ENCODE data around the gene GPR107.
A peak's percentile ranks its signal among the peaks of the same experiment; 100 is the strongest.

GPR107 gene

DNA sequence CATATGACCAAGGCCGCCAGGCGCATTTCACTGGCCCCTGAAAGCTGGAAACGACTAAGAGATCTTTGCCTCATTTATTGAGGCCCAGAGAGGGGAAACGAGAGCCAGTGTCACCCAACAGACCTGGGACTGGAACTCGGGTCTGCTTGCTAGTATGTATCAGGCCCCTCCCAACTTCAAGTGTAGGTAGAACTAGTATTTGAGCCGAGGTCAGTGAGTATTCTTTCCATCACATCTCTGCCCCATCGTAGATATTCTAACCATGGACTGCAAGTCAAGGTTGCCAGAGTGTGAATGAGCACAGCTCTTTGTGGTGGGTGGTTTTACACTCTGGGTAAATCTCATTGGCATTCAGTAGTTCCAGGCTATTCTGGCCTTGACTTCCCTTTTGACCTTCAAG is 42.2 kb downstream of the GPR107 start:
- Mint-ChIP-seq H3K9me3 (no peaks in the 10 kb centered on the region), H3K4me1 (peaks cover 16 to 27% of the 10 kb centered on the region in 2 donors), H3K36me3 (peaks cover 37 to 50% of the 10 kb centered on the region in 2 donors), H3K4me3 (no peak overlapping the region), H3K27ac (peak overlapping the region; percentile 39), H3K27me3 (no peaks in the 10 kb centered on the region)
- DNase-seq (peak; percentile 26), ATAC-seq (replicated peaks) (peak; percentile 89 to 91)

DNA sequence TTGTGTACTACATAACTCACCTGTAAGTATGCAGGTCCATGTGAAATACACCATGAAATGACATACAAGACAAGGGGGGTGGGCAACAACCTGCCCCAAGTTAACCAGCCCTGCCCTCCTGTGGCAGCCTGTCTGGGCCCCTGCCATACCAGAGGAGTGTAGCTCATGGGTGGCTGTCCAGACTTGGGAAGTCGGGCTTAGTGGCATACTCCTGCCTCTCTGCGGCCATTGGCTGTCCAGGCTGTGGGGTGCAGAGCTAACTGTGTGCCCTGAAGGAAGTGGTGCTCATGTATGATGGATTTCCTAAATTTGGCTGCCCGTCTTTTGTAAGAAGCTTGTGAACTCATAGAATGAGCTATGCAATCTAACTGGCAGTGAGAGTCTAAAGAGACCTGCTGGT is 47.0 kb downstream of the GPR107 start:
- no peaks in the 10 kb centered on the region for H3K27me3 Mint-ChIP-seq
- H3K9me3 Mint-ChIP-seq = no peaks in the 10 kb centered on the region
- no peak overlapping the region for H3K27ac Mint-ChIP-seq
- H3K4me1 Mint-ChIP-seq = peaks cover 11 to 29% of the 10 kb centered on the region in 2 donors
- DNase-seq = no peak
- H3K36me3 Mint-ChIP-seq = peaks cover 42 to 57% of the 10 kb centered on the region in 2 donors
- no peak for ATAC-seq (replicated peaks)
- no peak overlapping the region for H3K4me3 Mint-ChIP-seq

DNA sequence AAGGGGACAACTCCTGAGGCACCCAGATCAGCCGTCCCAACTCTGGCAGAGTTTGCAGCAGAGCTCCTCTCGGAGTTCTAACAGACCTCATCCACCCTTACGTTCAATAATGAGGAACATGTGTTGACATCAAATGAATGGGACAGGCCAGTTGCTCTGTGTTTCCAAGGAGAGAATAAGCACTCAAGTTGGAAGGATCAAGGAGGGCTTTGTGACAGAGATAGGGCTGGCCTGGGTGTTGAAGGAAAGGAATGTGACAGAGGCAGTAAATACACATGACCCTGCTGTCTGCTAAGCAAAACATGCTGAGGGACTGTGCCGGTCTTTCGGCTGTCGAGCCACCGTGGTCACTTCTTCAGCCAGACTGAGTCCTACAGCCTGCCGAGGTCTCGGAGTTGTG is 48.2 kb downstream of the GPR107 start:
- Mint-ChIP-seq H3K9me3 (no peaks in the 10 kb centered on the region), H3K4me1 (peaks cover 5 to 20% of the 10 kb centered on the region in 2 donors), H3K27ac (no peak overlapping the region), H3K27me3 (no peaks in the 10 kb centered on the region), H3K36me3 (peaks cover 42 to 65% of the 10 kb centered on the region in 2 donors), H3K4me3 (no peak overlapping the region)
- ATAC-seq (replicated peaks) (no peak), DNase-seq (no peak)

DNA sequence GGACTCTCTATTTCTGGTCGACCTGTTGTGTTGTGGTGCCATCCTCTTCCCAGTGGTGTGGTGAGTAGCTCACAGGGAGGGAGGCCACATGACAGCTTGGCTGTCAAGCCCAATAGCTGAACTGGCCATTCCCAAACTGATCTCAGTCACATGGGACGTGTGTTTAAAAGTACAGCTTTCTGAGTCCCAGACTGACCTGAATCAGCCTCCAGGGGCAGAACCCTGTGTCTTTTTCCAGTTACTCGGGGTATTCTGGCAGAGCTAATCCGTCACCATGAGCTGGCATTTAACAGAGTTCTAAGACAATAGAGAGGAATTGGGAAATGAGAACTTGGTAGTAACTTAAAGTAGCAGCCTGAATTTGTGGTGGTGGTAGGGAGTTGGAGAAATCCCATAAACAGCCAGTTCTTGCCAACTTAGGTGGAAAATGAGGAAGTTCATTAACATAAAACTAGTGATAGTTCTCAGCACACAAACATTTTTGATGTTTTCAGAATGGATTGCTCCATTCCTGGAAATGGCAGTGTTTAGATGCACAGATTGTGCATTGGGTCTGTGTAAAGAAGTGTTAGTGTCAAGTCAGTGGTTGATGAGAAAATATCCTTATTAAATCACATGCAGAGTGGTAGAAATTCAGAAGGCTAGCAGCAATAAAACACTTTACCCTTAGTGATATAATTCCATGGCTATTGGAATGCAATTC is 50.9 kb downstream of the GPR107 start:
- no peak for ATAC-seq (replicated peaks)
- Mint-ChIP-seq H3K27ac (peak overlapping the region; percentile 31), H3K9me3 (no peaks in the 10 kb centered on the region), H3K4me1 (peaks cover 10 to 24% of the 10 kb centered on the region in 2 donors), H3K27me3 (no peaks in the 10 kb centered on the region), H3K4me3 (no peak overlapping the region), H3K36me3 (peaks cover 39 to 62% of the 10 kb centered on the region in 2 donors)
- DNase-seq = no peak

DNA sequence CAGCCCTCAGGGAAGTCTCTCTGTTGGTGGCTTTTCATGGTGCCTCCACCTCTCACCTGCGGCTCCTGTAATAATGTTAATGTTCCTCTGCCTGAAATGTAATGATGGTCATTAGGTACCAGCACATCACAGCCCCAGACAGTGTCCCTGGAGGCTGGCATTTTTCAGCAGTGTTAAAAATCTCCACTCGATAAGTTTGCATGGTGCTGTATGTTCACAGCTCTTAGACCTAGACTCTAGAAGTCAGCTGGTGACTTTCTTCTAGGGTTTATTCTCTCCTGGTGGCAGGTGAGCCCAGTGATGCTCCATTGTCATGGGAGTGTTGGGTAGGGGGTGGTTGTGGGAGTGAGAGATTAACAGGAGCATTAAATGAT is 53.1 kb downstream of the GPR107 start:
- Mint-ChIP-seq H3K4me1 (peaks cover 10 to 34% of the 10 kb centered on the region in 2 donors), H3K36me3 (peaks cover 46 to 60% of the 10 kb centered on the region in 2 donors), H3K4me3 (no peak overlapping the region), H3K9me3 (no peaks in the 10 kb centered on the region), H3K27ac (peak overlapping the region; percentile 42), H3K27me3 (no peaks in the 10 kb centered on the region)
- DNase-seq = no peak
- ATAC-seq (replicated peaks) = peak; percentile 26

DNA sequence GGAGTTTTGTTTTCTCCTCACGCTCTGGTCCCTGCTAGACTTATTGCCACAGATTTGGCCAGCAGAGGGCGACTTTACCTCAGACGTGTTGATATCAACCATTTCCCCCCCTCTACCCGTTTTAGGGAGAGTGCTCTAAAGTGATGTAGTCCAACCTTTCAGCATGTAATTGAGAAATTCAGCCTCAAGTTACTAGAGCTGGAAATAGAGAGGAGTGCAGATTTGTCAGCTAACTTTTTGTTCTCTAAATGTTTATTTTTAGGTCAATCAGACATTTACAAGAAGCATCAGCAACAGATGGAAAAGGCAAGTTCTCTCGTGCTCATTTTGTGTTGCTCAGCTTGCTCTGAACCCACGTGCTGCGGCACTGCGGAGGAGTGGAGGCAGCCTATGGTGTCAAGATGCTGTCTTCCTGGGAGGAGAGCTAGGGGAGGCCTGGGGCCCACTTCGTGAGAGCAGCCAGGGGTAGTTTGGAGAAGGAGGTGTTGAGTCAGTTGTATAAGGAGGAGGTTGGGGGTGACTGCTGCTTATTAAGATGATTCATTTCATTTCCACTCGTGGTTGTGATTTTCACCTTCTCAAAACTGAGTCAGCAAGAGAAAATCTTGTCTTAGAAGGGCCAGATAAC is 53.6 kb downstream of the GPR107 start:
- peaks cover 10 to 34% of the 10 kb centered on the region in 2 donors for H3K4me1 Mint-ChIP-seq
- H3K9me3 Mint-ChIP-seq = no peaks in the 10 kb centered on the region
- H3K27me3 Mint-ChIP-seq = no peaks in the 10 kb centered on the region
- ATAC-seq (replicated peaks) (peak; percentile 91 to 94), DNase-seq (peak; percentile 52)
- peak overlapping the region; percentile 78 for H3K27ac Mint-ChIP-seq
- H3K4me3 Mint-ChIP-seq = no peak overlapping the region
- peaks cover 48 to 57% of the 10 kb centered on the region in 2 donors for H3K36me3 Mint-ChIP-seq

DNA sequence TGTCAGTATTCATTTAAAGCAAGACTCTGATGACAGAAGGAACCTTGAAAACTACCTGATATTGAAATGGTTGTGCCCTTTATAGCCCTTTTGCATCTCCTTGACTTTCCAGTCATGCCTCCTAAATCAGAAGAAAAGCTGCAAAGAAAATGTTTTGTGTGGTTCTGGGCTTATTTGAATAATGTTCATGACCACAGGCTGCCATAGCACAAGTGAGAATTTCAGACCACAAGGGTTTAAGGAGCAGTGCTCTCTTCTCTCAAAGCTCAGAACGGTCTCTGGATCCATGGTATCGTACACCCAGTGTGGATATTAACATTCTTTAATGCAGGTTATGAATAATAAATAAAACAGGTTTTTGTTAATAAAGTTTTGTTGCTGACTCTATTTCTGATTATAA is 54.2 kb downstream of the GPR107 start:
- Mint-ChIP-seq H3K36me3 (peaks cover 48 to 54% of the 10 kb centered on the region in 2 donors), H3K27ac (no peak overlapping the region), H3K4me1 (peaks cover 10 to 34% of the 10 kb centered on the region in 2 donors), H3K9me3 (no peaks in the 10 kb centered on the region), H3K4me3 (no peak overlapping the region), H3K27me3 (no peaks in the 10 kb centered on the region)
- ATAC-seq (replicated peaks) = peak; percentile 21 to 25
- DNase-seq = no peak

DNA sequence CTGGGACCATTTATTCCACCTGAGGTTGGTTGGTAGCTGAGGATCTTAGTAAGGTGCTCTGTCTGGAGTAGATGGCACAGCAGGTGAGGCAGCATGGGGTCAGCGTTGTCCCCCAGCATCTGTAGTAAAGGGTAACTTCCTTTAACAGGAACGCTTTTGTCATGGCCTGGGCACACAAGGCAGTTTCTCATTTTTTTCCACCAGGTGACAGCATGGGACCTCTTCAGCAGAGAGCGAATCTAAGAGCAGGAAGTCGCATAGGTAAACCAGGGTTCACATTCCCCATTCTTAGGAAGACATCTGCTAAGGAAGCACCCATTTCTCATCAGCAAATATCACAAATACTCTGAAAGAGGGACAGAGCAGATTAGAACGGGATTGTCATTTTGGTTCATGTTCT is 56.5 kb downstream of the GPR107 start:
- Mint-ChIP-seq H3K9me3 (no peaks in the 10 kb centered on the region), H3K36me3 (peaks cover 32 to 39% of the 10 kb centered on the region in 2 donors), H3K4me3 (no peak overlapping the region), H3K27ac (no peak overlapping the region), H3K4me1 (peaks cover 10 to 24% of the 10 kb centered on the region in 2 donors), H3K27me3 (no peaks in the 10 kb centered on the region)
- ATAC-seq (replicated peaks) (no peak), DNase-seq (no peak)

DNA sequence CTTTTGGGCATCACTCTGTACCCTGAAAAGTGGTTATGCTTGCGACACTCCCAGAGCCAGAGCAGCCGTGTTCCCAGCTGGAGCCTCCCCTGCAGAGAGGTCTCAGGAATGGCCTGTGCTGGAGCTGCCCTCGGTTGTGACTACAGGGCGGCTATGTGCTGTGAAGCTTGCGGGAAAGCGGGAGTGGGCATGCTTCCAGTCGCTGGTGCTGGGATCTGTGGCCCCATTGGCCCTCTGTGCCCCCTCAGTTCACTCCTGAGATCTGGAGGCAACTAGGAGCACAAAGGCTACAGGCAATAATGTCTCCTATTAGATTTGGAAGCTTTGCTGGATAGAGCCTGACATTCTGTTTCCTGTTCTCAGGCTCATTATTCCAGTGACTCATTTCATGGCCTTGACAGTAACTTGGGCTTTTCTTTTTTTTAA is 56.9 kb downstream of the GPR107 start:
- DNase-seq (no peak), ATAC-seq (replicated peaks) (no peak)
- no peak overlapping the region for H3K27ac Mint-ChIP-seq
- H3K9me3 Mint-ChIP-seq = no peaks in the 10 kb centered on the region
- peaks cover 10 to 24% of the 10 kb centered on the region in 2 donors for H3K4me1 Mint-ChIP-seq
- no peaks in the 10 kb centered on the region for H3K27me3 Mint-ChIP-seq
- H3K4me3 Mint-ChIP-seq = no peak overlapping the region
- peaks cover 34 to 37% of the 10 kb centered on the region in 2 donors for H3K36me3 Mint-ChIP-seq

DNA sequence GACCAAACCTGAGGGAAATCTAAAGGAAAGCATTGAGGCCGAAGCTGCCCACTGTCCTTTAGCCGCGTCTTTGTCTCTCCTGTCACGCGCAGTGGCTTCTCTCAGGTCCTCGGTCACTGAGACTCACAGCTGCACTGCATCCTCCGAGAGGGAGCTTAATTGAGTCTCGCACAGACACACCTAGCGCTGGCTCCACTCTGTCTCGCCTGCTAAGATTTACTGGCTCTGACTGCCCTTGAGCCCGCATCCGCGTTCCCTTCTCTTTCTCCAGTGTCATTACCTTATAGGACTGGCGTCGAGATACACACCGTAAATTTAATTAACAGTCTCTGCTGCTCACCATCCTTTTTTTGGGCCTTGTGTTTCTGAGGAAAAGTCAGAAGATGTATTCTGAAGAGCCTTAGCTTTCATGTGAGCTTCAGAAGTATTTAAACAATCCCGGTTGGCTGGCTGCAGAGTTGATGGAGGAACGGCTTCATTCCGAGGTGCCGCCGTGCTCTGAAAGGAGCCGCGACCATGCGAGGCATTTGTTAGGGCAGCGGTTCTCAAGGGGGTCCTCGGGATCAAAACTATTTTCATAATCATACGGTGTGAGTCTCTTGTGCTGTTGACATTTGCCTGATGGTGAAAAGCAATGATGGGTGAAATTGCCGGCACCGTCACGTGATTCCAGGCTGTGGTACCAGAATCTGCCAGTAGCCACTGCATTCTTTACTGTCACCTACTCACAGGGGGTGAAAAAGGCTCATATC is 58.3 kb downstream of the GPR107 start:
- H3K4me3 Mint-ChIP-seq = no peak overlapping the region
- no peak for DNase-seq
- peak overlapping the region; percentile 17 for H3K27ac Mint-ChIP-seq
- H3K9me3 Mint-ChIP-seq = no peaks in the 10 kb centered on the region
- ATAC-seq (replicated peaks) = no peak
- no peaks in the 10 kb centered on the region for H3K27me3 Mint-ChIP-seq
- H3K4me1 Mint-ChIP-seq = peaks cover 8 to 20% of the 10 kb centered on the region in 2 donors
- H3K36me3 Mint-ChIP-seq = peaks cover 25 to 36% of the 10 kb centered on the region in 2 donors

DNA sequence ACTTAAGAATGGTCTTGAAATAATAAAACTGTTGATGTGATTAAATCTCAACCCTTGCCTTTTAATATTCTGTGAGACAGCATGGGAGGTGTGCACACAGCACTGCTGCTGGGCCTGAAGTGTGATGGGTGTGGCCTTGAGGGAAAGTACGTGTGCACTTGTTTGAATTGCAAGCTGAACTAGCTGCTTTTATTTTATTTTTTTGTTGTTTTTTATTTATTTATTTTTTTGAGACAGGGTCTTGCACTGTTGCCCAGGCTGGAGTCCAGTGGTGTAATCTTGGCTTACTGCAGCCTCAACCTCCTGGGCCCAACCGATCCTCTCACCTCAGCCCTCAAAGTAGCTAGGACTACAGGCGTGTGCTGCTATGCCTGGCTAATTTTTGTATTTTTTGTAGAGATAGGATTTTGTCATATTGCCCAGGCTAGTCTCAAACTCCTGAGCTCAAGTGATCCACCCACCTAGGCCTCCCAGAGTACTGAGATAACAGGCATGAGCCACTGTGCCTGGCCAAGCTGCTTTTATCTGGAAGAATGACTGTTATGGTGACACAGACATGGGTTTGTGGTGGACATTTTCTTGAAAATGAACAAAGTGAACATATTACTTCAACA is 58.9 kb downstream of the GPR107 start:
- peaks cover 1 to 18% of the 10 kb centered on the region in 2 donors for H3K4me1 Mint-ChIP-seq
- ATAC-seq (replicated peaks) = no peak
- DNase-seq = no peak
- no peaks in the 10 kb centered on the region for H3K27me3 Mint-ChIP-seq
- peaks cover 18 to 34% of the 10 kb centered on the region in 2 donors for H3K36me3 Mint-ChIP-seq
- no peak overlapping the region for H3K4me3 Mint-ChIP-seq
- no peaks in the 10 kb centered on the region for H3K9me3 Mint-ChIP-seq
- no peak overlapping the region for H3K27ac Mint-ChIP-seq

DNA sequence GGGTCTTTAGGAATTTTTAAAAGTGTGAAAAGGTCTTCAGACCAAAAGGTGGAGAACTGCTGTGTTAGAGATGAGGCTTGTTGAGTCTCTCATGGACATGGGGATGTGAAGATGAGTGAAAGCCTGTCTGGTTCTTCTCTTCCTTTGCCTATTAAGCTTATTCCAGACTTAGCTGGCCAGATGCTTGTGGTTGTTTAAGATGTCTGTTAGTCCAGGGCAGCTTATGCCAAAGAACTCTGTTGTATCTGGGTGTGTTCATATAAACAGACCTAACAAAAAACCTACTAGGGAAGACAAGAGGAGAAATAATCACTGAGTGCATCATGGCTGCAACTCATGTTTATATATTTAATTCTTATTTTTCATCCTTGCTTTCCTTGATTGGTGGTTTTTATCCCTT is 61.0 kb downstream of the GPR107 start:
- Mint-ChIP-seq H3K4me3 (no peak overlapping the region), H3K36me3 (peaks cover 23 to 40% of the 10 kb centered on the region in 2 donors), H3K27ac (no peak overlapping the region), H3K27me3 (no peaks in the 10 kb centered on the region), H3K9me3 (no peaks in the 10 kb centered on the region), H3K4me1 (peaks cover 7 to 28% of the 10 kb centered on the region in 2 donors)
- no peak for DNase-seq
- no peak for ATAC-seq (replicated peaks)

DNA sequence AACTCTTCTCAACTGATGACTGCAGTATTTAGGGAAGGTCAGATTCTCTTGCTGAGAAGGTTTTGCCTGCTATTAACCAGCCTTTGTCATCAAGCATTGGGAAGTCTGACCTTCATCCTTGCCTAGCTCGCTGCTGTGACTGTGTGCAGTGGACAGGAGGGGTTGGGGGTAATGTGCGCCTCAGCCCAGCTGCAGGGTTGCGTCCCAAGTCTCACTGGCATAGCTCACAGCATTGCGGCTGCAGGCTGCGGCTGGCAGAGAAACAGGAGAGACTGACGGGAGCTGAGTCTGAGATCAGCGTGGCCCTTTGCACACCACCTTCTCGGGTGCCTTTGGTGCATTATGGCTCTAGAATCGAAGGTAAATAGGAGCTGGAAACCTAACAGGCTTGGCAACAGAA is 62.6 kb downstream of the GPR107 start:
- H3K4me3 Mint-ChIP-seq = no peak overlapping the region
- H3K36me3 Mint-ChIP-seq = peaks cover 25 to 44% of the 10 kb centered on the region in 2 donors
- peaks cover 7 to 20% of the 10 kb centered on the region in 2 donors for H3K4me1 Mint-ChIP-seq
- ATAC-seq (replicated peaks) = no peak
- no peaks in the 10 kb centered on the region for H3K27me3 Mint-ChIP-seq
- no peak overlapping the region for H3K27ac Mint-ChIP-seq
- DNase-seq = no peak
- no peaks in the 10 kb centered on the region for H3K9me3 Mint-ChIP-seq

DNA sequence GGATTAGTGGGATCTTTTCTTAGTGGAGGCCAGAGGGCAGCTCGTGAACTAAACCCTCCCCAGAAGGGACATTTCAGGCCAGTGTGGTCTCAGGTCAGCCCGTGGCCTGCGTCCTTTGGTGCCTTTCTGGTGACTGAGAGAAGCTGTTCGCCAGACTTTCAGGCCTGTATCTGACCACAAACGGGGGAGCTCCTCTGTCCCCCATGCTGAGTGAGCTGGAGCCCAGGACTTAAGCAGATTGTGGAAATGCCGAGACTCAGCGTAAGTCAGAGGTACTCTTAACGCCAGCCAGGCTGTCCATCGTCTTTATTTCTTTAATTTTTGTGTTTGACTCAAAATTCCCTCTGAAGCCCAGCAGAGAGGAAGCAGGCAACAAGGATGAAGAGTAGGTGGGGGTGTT is 63.7 kb downstream of the GPR107 start:
- no peaks in the 10 kb centered on the region for H3K9me3 Mint-ChIP-seq
- no peaks in the 10 kb centered on the region for H3K27me3 Mint-ChIP-seq
- no peak overlapping the region for H3K27ac Mint-ChIP-seq
- peaks cover 27 to 48% of the 10 kb centered on the region in 2 donors for H3K36me3 Mint-ChIP-seq
- DNase-seq (no peak), ATAC-seq (replicated peaks) (no peak)
- no peak overlapping the region for H3K4me3 Mint-ChIP-seq
- H3K4me1 Mint-ChIP-seq = peaks cover 14 to 29% of the 10 kb centered on the region in 2 donors

Measured in stimulated activated naive B cell treated with anti-CD40 and anti-IgM and Interleukin-4, amounts not matched to agents 10 μg/mL and 1 μg/mL and 100 μg/mL, for 72 hours (primary cell).